IgD-negative memory B cell (primary cell): Measurements from ENCODE around the gene SPTBN1. TPM values are rescaled to one million over a fixed set of nuclear protein-coding genes. Genes with fewer than 3 reads are reported as not detected.

Experiments
- H3K27ac Mint-ChIP-seq, 3 donors: one replicate each; pipeline ENCODE4 v1.8.0; 2020 to 2022; ENCODE audit warnings: mild to moderate bottlenecking in 3 of 3, mixed read lengths in 3 of 3, moderate library complexity in 1 of 3
- H3K27me3 Mint-ChIP-seq: one replicate; pipeline ENCODE4 v1.8.0; 2021; ENCODE audit warnings: mixed read lengths
- H3K36me3 Mint-ChIP-seq: one replicate; pipeline ENCODE4 v1.8.0; 2020; ENCODE audit warnings: mild to moderate bottlenecking, mixed read lengths
- H3K4me1 Mint-ChIP-seq, 3 donors: one replicate each; pipeline ENCODE4 v1.8.0; 2020 to 2022; ENCODE audit warnings: mixed read lengths in 3 of 3, mild to moderate bottlenecking in 1 of 3
- H3K4me3 Mint-ChIP-seq, 4 donors: one replicate each; pipeline ENCODE4 v1.8.0; 2020 to 2022; ENCODE audit warnings: mild to moderate bottlenecking in 4 of 4, mixed read lengths in 4 of 4, moderate library complexity in 3 of 4
- H3K9me3 Mint-ChIP-seq, 3 donors: one replicate each; pipeline ENCODE4 v1.8.0; 2020 to 2021; ENCODE audit warnings: mixed read lengths in 3 of 3, mild to moderate bottlenecking in 1 of 3
- polyA plus RNA-seq: library from polyadenylated mRNA; unstranded; fragments of 300-500 nt; fragmentation: Illumina TruSeq; gene quantifications from one replicate; pipeline ENCODE4 v1.2.3, GENCODE V29; 2021

The SPTBN1 gene
- polyA plus RNA-seq, 1 donor from 2014 or later = 57.8 TPM

DNA sequence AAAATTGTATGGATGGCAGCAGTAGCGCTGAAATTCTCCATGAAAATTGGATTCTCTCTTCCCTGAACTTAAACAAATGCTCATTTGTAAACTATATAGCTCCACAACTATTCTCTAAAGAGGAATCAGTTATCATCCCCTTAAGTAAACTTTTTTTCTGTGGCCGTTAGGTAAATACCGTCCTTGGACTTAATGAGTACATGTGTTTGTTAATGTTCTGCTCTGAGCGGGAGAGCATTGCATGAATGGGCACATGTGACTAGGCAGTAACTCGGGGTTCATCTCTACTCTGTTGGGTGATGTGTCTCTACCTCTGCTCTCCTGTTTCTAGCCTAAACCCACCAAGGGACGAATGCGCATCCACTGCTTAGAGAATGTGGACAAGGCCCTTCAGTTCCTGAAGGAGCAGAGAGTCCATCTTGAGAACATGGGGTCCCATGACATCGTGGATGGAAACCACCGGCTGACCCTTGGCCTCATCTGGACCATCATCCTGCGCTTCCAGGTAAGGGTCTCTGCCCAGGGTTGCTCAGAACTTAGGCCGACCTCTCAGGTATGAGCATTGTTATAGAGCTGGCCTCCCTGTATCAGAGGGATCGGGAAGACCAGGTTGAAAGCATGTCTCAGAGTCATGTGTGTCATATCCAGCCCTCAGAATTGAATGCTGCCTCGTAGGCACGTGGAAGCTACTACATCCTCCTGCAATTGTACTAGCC, 155.9 kb downstream of the SPTBN1 start:
- Mint-ChIP-seq H3K27ac (peak overlapping the region in 2 of 3 donors; percentile 18 to 81), H3K36me3 (peaks cover 14% of the 10 kb centered on the region), H3K4me3 (no peak overlapping the region), H3K9me3 (no peaks in the 10 kb centered on the region), H3K4me1 (peaks cover 35 to 37% (median 35%) of the 10 kb centered on the region in 3 donors), H3K27me3 (no peaks in the 10 kb centered on the region)

- Mint-ChIP-seq H3K4me1 (peaks cover 33 to 39% (median 34%) of the 10 kb centered on the region in 3 donors), H3K36me3 (peaks cover 12% of the 10 kb centered on the region), H3K27me3 (no peaks in the 10 kb centered on the region), H3K9me3 (no peaks in the 10 kb centered on the region), H3K4me3 (no peak overlapping the region), H3K27ac (peak overlapping the region in 1 of 3 donors; percentile 31)
Observed at GRCh38 chr2:54613386-54613785, 157.3 kb downstream of the SPTBN1 start.

GRCh38 chr2:54613794-54614257, 157.7 kb downstream of the SPTBN1 start:
- Mint-ChIP-seq H3K4me1 (peaks cover 34 to 43% (median 36%) of the 10 kb centered on the region in 3 donors), H3K27me3 (no peaks in the 10 kb centered on the region), H3K4me3 (no peak overlapping the region), H3K27ac (peak overlapping the region in 1 of 3 donors; percentile 73), H3K9me3 (no peaks in the 10 kb centered on the region), H3K36me3 (peaks cover 10% of the 10 kb centered on the region)

- Mint-ChIP-seq H3K9me3 (no peaks in the 10 kb centered on the region), H3K4me1 (peaks cover 30 to 39% (median 34%) of the 10 kb centered on the region in 3 donors), H3K4me3 (no peak overlapping the region), H3K27me3 (no peaks in the 10 kb centered on the region), H3K36me3 (peaks cover 9% of the 10 kb centered on the region), H3K27ac (no peak overlapping the region)
Observed at GRCh38 chr2:54614819-54615218, 158.7 kb downstream of the SPTBN1 start.

- Mint-ChIP-seq H3K27me3 (no peaks in the 10 kb centered on the region), H3K4me1 (peaks cover 23 to 32% (median 29%) of the 10 kb centered on the region in 3 donors), H3K36me3 (peaks cover 9% of the 10 kb centered on the region), H3K4me3 (no peak overlapping the region), H3K27ac (peak overlapping the region in 1 of 3 donors; percentile 50), H3K9me3 (no peaks in the 10 kb centered on the region)
Observed at GRCh38 chr2:54615832-54616534, 159.9 kb downstream of the SPTBN1 start.

DNA sequence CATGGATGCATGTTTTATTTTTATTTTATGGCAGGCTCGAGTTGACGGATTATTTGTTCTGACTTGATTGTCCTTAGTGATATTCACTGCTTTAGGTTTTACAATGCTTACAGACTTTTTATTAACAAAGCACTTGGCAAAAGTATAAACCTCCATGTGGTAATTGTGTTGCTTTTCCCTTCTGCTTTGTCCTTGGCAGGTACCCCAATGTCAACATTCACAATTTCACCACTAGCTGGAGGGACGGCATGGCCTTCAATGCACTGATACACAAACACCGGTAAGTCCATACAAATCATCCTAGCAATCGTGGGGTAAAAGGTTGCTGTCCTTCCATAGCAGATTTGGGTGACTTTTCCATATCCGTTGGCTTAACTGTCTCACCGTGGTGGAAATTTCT, 161.3 kb downstream of the SPTBN1 start:
- Mint-ChIP-seq H3K36me3 (peaks cover 7% of the 10 kb centered on the region), H3K9me3 (no peaks in the 10 kb centered on the region), H3K27ac (no peak overlapping the region), H3K4me3 (no peak overlapping the region), H3K27me3 (no peaks in the 10 kb centered on the region), H3K4me1 (peaks cover 16 to 30% (median 23%) of the 10 kb centered on the region in 3 donors)

GRCh38 chr2:54618646-54619565, 162.8 kb downstream of the SPTBN1 start:
- peaks cover 15 to 29% (median 20%) of the 10 kb centered on the region in 3 donors for H3K4me1 Mint-ChIP-seq
- no peaks in the 10 kb centered on the region for H3K9me3 Mint-ChIP-seq
- H3K27me3 Mint-ChIP-seq = no peaks in the 10 kb centered on the region
- H3K4me3 Mint-ChIP-seq = peak overlapping the region in 2 of 4 donors; percentile 48 to 74
- H3K36me3 Mint-ChIP-seq = peaks cover 4% of the 10 kb centered on the region
- H3K27ac Mint-ChIP-seq = peak overlapping the region in 2 of 3 donors; percentile 8 to 27

- H3K9me3 Mint-ChIP-seq = no peaks in the 10 kb centered on the region
- H3K36me3 Mint-ChIP-seq = peaks cover 4% of the 10 kb centered on the region
- H3K4me1 Mint-ChIP-seq = peaks cover 15 to 24% (median 19%) of the 10 kb centered on the region in 3 donors
- H3K27ac Mint-ChIP-seq = peak overlapping the region in 1 of 3 donors; percentile 82
- H3K4me3 Mint-ChIP-seq = peak overlapping the region in 1 of 4 donors; percentile 51
- H3K27me3 Mint-ChIP-seq = no peaks in the 10 kb centered on the region
Observed at GRCh38 chr2:54619660-54620231, 163.6 kb downstream of the SPTBN1 start.

DNA sequence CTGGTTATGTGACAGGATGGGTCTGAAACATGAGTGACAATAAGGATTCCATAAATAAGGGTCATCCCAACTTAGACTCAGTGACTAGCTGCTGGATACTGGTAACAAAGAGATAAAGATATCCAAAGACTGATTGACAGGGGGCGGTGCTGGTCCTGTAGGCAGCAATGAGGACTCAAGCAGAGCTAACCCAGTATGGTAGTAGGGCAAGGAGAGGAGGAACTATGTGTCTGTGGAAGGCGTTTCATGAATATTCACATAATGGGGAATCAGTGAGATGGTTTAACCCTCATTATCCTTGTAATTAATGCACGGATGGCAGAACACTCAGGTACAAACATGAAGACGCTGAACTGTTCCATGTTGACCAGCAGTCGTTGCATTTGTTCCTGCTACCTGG, 164.8 kb downstream of the SPTBN1 start:
- Mint-ChIP-seq H3K27me3 (no peaks in the 10 kb centered on the region), H3K36me3 (peaks cover 6% of the 10 kb centered on the region), H3K27ac (peak overlapping the region in 1 of 3 donors; percentile 78), H3K4me1 (peaks cover 15 to 24% (median 19%) of the 10 kb centered on the region in 3 donors), H3K9me3 (no peaks in the 10 kb centered on the region), H3K4me3 (no peak overlapping the region)

DNA sequence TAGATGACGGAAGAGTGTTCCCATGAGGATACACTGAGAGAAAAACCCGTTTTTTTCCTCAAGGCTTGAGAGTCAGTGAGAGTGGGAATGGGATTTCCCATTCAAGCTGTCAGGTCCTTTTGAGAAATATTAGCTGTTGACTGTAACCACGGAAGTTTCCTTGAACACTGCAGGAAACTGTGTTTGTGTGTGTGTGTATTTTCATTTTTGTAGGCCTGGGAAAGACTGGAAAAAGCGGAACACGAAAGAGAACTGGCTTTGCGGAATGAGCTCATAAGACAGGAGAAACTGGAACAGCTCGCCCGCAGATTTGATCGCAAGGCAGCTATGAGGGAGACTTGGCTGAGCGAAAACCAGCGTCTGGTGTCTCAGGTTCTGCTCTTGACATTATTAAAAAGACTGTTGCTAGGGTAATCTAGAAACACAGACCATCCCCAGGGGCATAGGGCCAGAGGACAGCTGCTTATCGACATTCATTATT, 168.5 kb downstream of the SPTBN1 start:
- Mint-ChIP-seq H3K27ac (no peak overlapping the region), H3K27me3 (no peaks in the 10 kb centered on the region), H3K4me1 (peaks cover 2 to 4% (median 3%) of the 10 kb centered on the region in 3 donors), H3K4me3 (no peak overlapping the region), H3K9me3 (no peaks in the 10 kb centered on the region), H3K36me3 (peaks cover 10% of the 10 kb centered on the region)

GRCh38 chr2:54626131-54626530, 170.0 kb downstream of the SPTBN1 start:
- peaks cover 0 to 4% (median 2%) of the 10 kb centered on the region in 3 donors for H3K4me1 Mint-ChIP-seq
- H3K9me3 Mint-ChIP-seq = no peaks in the 10 kb centered on the region
- no peaks in the 10 kb centered on the region for H3K27me3 Mint-ChIP-seq
- H3K4me3 Mint-ChIP-seq = no peak overlapping the region
- H3K36me3 Mint-ChIP-seq = peaks cover 10% of the 10 kb centered on the region
- H3K27ac Mint-ChIP-seq = peak overlapping the region in 1 of 3 donors; percentile 13

- peak overlapping the region in 1 of 3 donors; percentile 53 for H3K27ac Mint-ChIP-seq
- no peaks in the 10 kb centered on the region for H3K9me3 Mint-ChIP-seq
- peaks cover 10% of the 10 kb centered on the region for H3K36me3 Mint-ChIP-seq
- no peaks in the 10 kb centered on the region for H3K27me3 Mint-ChIP-seq
- peaks cover 0 to 4% (median 2%) of the 10 kb centered on the region in 3 donors for H3K4me1 Mint-ChIP-seq
- H3K4me3 Mint-ChIP-seq = no peak overlapping the region
Observed at GRCh38 chr2:54626884-54627283, 170.8 kb downstream of the SPTBN1 start.

DNA sequence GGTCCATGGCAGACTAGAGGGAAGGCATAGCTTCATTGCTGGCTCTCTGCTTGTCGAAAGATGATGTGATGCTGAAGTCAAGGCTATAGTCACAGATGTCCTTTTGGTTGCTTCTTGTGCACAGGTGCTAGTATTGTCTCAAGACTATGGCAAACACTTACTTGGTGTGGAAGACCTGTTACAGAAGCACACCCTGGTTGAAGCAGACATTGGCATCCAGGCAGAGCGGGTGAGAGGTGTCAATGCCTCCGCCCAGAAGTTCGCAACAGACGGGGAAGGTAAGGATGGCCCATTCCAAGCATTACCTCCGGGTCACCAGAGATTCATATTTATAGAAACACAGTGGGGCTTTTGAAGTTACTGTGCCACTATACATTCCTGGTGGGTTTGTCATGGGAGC, 171.8 kb downstream of the SPTBN1 start:
- Mint-ChIP-seq H3K4me3 (no peak overlapping the region), H3K27ac (peak overlapping the region in 1 of 3 donors; percentile 24), H3K9me3 (no peaks in the 10 kb centered on the region), H3K36me3 (peaks cover 14% of the 10 kb centered on the region), H3K4me1 (peaks cover 0 to 6% (median 4%) of the 10 kb centered on the region in 3 donors), H3K27me3 (no peaks in the 10 kb centered on the region)

- H3K4me3 Mint-ChIP-seq = no peak overlapping the region
- peaks cover 0 to 7% (median 4%) of the 10 kb centered on the region in 3 donors for H3K4me1 Mint-ChIP-seq
- H3K9me3 Mint-ChIP-seq = no peaks in the 10 kb centered on the region
- peaks cover 14% of the 10 kb centered on the region for H3K36me3 Mint-ChIP-seq
- peak overlapping the region in 1 of 3 donors; percentile 31 for H3K27ac Mint-ChIP-seq
- no peaks in the 10 kb centered on the region for H3K27me3 Mint-ChIP-seq
Observed at GRCh38 chr2:54628418-54628817, 172.3 kb downstream of the SPTBN1 start.
